Activated B cell treated with CpG ODN at 0.5 μM for 24 hours (primary cell): ENCODE data around the gene TAPBP. TPM values are rescaled to one million over a fixed set of nuclear protein-coding genes. Genes with fewer than 3 reads are reported as not detected.
A peak's percentile ranks its signal among the peaks of the same experiment; 100 is the strongest.

Source experiments
- ATAC-seq: fragments of 200-7000 bp; cut with Tn5 transposase; one replicate; pipeline ENCODE4 v1.10.0; 2021; ENCODE audit warnings: low read depth, mild to moderate bottlenecking, moderate library complexity
- CTCF ChIA-PET: fragments of 350-600 bp; sonication (Branson Sonifier 250); formaldehyde crosslinking; loops from one replicate; lab custom pipeline; 2021; ENCODE audit warnings: antibody characterized with exemption; lab: Charles Lee
- POLR2A ChIA-PET: fragments of 350-600 bp; sonication (Branson Sonifier 250); formaldehyde crosslinking; loops from one replicate; lab custom pipeline; 2021; ENCODE audit warnings: antibody characterized with exemption; lab: Charles Lee
- DNase-seq: peaks from one replicate; pipeline ENCODE4 v3.0.0; 2022
- H3K27ac Mint-ChIP-seq: one replicate; pipeline ENCODE4 v1.8.0; 2020; ENCODE audit warnings: mixed read lengths
- H3K27me3 Mint-ChIP-seq: one replicate; pipeline ENCODE4 v1.8.0; 2021; ENCODE audit warnings: mixed read lengths
- H3K36me3 Mint-ChIP-seq: one replicate; pipeline ENCODE4 v1.8.0; 2021; ENCODE audit warnings: low read depth, mixed read lengths
- H3K4me1 Mint-ChIP-seq: one replicate; pipeline ENCODE4 v1.8.0; 2021; ENCODE audit warnings: mixed read lengths
- H3K4me3 Mint-ChIP-seq: one replicate; pipeline ENCODE4 v1.8.0; 2020; ENCODE audit warnings: mild to moderate bottlenecking, mixed read lengths
- H3K9me3 Mint-ChIP-seq: one replicate; pipeline ENCODE4 v1.8.0; 2020; ENCODE audit warnings: mixed read lengths
- CTCF ChIP-seq: fragments of 200-600 bp; IDR thresholded peaks from one replicate; pipeline ENCODE4 v1.8.0; 2022; ENCODE audit warnings: antibody characterized with exemption, mild to moderate bottlenecking
- intact Hi-C: fragments of 100-400 bp; cut with micrococcal nuclease; formaldehyde crosslinking; loops from one replicate; pipeline ENCODE4 v1.15.1; 2024
- total RNA-seq: library from RNA; stranded (reverse); gene quantifications from 2 replicates; pipeline ENCODE4 v1.2.3, GENCODE V29; 2022

TAPBP gene
- total RNA-seq, 1 donor from 2014 or later, result 350 TPM

DNA sequence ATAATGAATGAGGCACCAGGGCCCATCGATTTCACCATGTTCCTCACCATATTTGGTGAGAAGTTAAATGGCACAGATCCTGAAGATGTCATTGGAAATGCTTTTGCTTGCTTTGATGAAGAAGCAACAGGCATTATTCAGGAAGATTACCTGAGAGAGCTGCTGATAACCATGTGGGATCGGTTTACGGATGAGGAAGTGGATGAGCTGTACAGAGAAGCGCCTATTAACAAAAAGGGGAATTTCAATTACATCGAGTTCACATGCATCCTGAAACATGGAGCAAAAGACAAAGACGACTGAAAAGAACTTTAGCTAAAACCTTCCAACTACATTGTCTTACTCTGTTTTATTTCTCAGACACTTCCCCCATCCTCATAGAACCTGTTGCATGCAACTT, 25.3 kb upstream of the TAPBP start:
- Mint-ChIP-seq H3K27ac (no peak overlapping the region), H3K9me3 (no peaks in the 10 kb centered on the region), H3K4me1 (peaks cover 45% of the 10 kb centered on the region), H3K27me3 (no peaks in the 10 kb centered on the region), H3K4me3 (no peak overlapping the region), H3K36me3 (no peaks in the 10 kb centered on the region)
- no peak for ATAC-seq
- CTCF ChIA-PET, result no interaction called here
- intact Hi-C loops, result no loop called here
- POLR2A ChIA-PET, result interaction anchor here (0.7 to 0.8 kb wide), 3 partner anchors 21 to 358 kb away, joined by 3 to 7 read pairs (median 4); partner anchors contain the start of gene ZBTB22
- no peak for TF ChIP-seq CTCF
- no peak for DNase-seq

GRCh38 chr6:33336495-33336894, 22.6 kb upstream of the TAPBP start:
- no peak for TF ChIP-seq CTCF
- H3K9me3 Mint-ChIP-seq, result no peaks in the 10 kb centered on the region

GRCh38 chr6:33335916-33336315, 22.0 kb upstream of the TAPBP start:
- intact Hi-C loops, result no loop called here
- H3K9me3 Mint-ChIP-seq, result no peaks in the 10 kb centered on the region

More at GRCh38 chr6:33336495-33336894, 22.6 kb upstream of the TAPBP start:
- ChIA-PET CTCF (interaction anchor here (1.2 kb wide), 1 partner anchor 12 kb away, joined by 4 read pairs; no protein-coding TSS in a partner anchor), POLR2A (interaction anchor here (0.6 to 1.2 kb wide), 4 partner anchors 19 to 1069 kb away, joined by 3 to 10 read pairs (median 4); partner anchors contain the start of genes HLA-DPB1, RPS18, VPS52 and ZBTB22)
- H3K4me1 Mint-ChIP-seq, result peaks cover 49% of the 10 kb centered on the region
- H3K4me3 Mint-ChIP-seq, result no peak overlapping the region
- ATAC-seq (no peak), DNase-seq (no peak)
- intact Hi-C loops, result no loop called here
- H3K27me3 Mint-ChIP-seq, result no peaks in the 10 kb centered on the region
- no peak overlapping the region for H3K27ac Mint-ChIP-seq
- no peaks in the 10 kb centered on the region for H3K36me3 Mint-ChIP-seq

GRCh38 chr6:33333666-33334065, 19.8 kb upstream of the TAPBP start:
- POLR2A ChIA-PET, result interaction anchor here (0.7 to 2.9 kb wide), 3 partner anchors 9 to 300 kb away, joined by 3 to 12 read pairs (median 4); partner anchors contain the start of gene ZBTB22
- CTCF ChIA-PET, result no interaction called here
- H3K4me1 Mint-ChIP-seq, result peaks cover 55% of the 10 kb centered on the region
- TF ChIP-seq CTCF, result no peak
- H3K4me3 Mint-ChIP-seq, result no peak overlapping the region
- no peak overlapping the region for H3K27ac Mint-ChIP-seq
- no peak for ATAC-seq
- H3K27me3 Mint-ChIP-seq, result no peaks in the 10 kb centered on the region
- intact Hi-C loops, result no loop called here
- no peaks in the 10 kb centered on the region for H3K36me3 Mint-ChIP-seq
- DNase-seq, result no peak
- H3K9me3 Mint-ChIP-seq, result no peaks in the 10 kb centered on the region

More at GRCh38 chr6:33335916-33336315, 22.0 kb upstream of the TAPBP start:
- no peaks in the 10 kb centered on the region for H3K36me3 Mint-ChIP-seq
- POLR2A ChIA-PET, result interaction anchor here (0.6 to 2.1 kb wide), 7 partner anchors 9 to 1068 kb away, joined by 3 to 10 read pairs (median 4); partner anchors contain the start of genes HLA-DPB1 and ZBTB22
- TF ChIP-seq CTCF, result no peak
- CTCF ChIA-PET, result interaction anchor here (1.1 to 1.2 kb wide), 2 partner anchors 11 to 18 kb away, joined by 3 to 4 read pairs; partner anchors contain the start of gene ZBTB22
- H3K27ac Mint-ChIP-seq, result no peak overlapping the region
- no peak overlapping the region for H3K4me3 Mint-ChIP-seq
- H3K27me3 Mint-ChIP-seq, result no peaks in the 10 kb centered on the region
- DNase-seq (no peak), ATAC-seq (peak; percentile 21)
- H3K4me1 Mint-ChIP-seq, result peaks cover 52% of the 10 kb centered on the region

DNA sequence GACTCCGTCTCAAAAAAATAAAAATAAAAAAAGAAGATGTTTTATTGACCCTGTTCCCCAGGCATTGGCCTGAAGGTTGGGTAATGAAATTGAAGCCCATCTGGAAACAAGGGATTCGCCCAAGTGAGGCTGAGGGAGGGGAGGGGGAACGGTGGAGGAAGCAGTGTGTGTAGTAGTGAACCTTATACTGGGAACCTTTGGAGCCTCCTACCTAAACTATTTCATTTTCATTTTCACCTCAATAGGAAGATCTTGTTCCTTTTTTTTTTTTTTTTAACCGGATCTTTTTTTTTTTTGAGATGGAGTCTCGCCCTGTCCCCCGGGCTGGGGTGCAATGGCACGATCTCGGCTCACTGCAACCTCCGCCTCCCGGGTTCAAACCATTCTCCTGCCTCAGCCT, 16.9 kb upstream of the TAPBP start:
- CTCF ChIA-PET, result no interaction called here
- ATAC-seq, result peak; percentile 50

More for the DNA sequence above, 16.9 kb upstream of the TAPBP start:
- Mint-ChIP-seq H3K27me3 (no peaks in the 10 kb centered on the region), H3K4me3 (no peak overlapping the region), H3K27ac (peak overlapping the region; percentile 71), H3K36me3 (no peaks in the 10 kb centered on the region), H3K9me3 (no peaks in the 10 kb centered on the region), H3K4me1 (peaks cover 53% of the 10 kb centered on the region)
- POLR2A ChIA-PET, result interaction anchor here (2.9 kb wide), 1 partner anchor 13 kb away, joined by 12 read pairs; the partner anchor contains the start of gene ZBTB22
- intact Hi-C loops, result no loop called here
- DNase-seq, result no peak
- no peak for TF ChIP-seq CTCF
